HUES6 (cell line): Measurements from ENCODE around the gene NRN1L.
"Not testable (repeated sequence)": the region's sequence is repeated elsewhere in the genome, so short reads cannot be mapped to it uniquely, and the experiment has no call there.

Experiments
- H3K27ac ChIP-seq: 2 replicates; pipeline ENCODE4 v1.7.0; 2013; ENCODE audit warnings: low read depth, mild to moderate bottlenecking, low read length, inconsistent platforms
- H3K27me3 ChIP-seq: 2 replicates; pipeline ENCODE4 v1.6.1; 2013; ENCODE audit warnings: low read length; ENCODE audit not compliant: control insufficient read depth, insufficient read depth
- H3K36me3 ChIP-seq: 2 replicates; pipeline ENCODE4 v1.6.1; 2013; ENCODE audit warnings: low read length; ENCODE audit not compliant: control insufficient read depth, insufficient read depth
- H3K4me1 ChIP-seq: 2 replicates; pipeline ENCODE4 v1.6.1; 2013; ENCODE audit warnings: low read length; ENCODE audit not compliant: control insufficient read depth, insufficient read depth
- H3K4me3 ChIP-seq: 2 replicates; pipeline ENCODE4 v1.5.1; 2013; ENCODE audit warnings: low read depth, low read length
- H3K9ac ChIP-seq: one replicate; pipeline ENCODE4 v1.6.1; 2013; ENCODE audit warnings: mild to moderate bottlenecking, low read length
- H3K9me3 ChIP-seq: 2 replicates; pipeline ENCODE4 v1.6.1; 2013; ENCODE audit warnings: low read depth, low read length; ENCODE audit not compliant: control insufficient read depth, insufficient read depth

The NRN1L gene

DNA sequence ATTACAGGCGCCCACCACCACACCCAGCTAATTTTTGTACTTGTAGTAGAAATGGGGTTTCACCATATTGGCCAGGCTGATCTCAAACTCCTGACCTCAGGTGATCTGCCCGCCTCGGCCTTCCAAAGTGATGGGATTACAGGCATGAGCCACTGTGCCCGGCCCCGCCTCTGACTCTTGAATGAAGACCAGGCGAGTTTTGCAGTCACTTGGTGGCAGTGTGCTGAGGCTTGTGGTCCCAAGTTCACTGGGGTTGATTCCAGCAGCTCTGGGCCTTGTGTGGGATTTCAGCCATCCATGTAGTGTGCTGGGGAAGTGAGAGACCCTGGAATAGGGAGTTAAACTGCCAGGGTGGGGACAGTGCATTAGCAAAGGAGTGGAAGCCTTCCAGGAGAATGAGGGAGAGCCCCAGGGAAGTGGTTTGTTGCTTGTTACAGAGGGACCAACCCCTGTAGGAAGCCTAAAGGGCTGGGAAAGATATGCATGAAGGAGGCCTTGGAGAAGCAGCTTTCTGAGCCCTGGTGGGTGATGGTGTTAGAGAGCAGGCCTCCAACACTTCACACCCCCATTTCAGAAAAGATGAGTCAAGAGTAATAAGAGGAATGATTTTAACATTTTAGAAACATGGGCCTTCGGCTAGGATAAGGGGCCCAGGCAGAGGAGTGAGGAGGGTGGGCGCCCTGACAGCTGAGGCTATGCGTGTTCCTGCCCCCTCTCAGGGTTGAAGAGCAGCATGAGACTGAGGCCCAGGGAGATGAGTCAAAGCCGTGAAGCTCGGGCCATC is 22.9 kb downstream of the NRN1L start:
- Histone ChIP-seq H3K4me3 (no peak overlapping the region), H3K9ac (no peak overlapping the region)

DNA sequence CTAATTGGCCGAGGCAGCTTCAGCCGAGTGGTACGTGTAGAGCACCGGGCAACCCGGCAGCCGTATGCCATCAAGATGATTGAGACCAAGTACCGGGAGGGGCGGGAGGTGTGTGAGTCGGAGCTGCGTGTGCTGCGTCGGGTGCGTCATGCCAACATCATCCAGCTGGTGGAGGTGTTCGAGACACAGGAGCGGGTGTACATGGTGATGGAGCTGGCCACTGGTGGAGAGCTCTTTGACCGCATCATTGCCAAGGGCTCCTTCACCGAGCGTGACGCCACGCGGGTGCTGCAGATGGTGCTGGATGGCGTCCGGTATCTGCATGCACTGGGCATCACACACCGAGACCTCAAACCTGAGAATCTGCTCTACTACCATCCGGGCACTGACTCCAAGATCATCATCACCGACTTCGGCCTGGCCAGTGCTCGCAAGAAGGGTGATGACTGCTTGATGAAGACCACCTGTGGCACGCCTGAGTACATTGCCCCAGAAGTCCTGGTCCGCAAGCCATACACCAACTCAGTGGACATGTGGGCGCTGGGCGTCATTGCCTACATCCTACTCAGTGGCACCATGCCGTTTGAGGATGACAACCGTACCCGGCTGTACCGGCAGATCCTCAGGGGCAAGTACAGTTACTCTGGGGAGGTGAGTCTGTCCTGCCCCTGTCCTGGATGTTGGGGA is 24.5 kb downstream of the NRN1L start:
- Histone ChIP-seq H3K27me3 (no peaks in the 10 kb centered on the region), H3K9ac (no peak overlapping the region), H3K4me3 (no peak overlapping the region), H3K9me3 (no peaks in the 10 kb centered on the region), H3K36me3 (peaks cover 24% of the 10 kb centered on the region), H3K27ac (no peak overlapping the region), H3K4me1 (no peaks in the 10 kb centered on the region)

More for the DNA sequence above, 22.9 kb downstream of the NRN1L start:
- H3K36me3 ChIP-seq = peaks cover 33% of the 10 kb centered on the region
- no peaks in the 10 kb centered on the region for H3K4me1 ChIP-seq
- H3K27me3 ChIP-seq = no peaks in the 10 kb centered on the region
- H3K27ac ChIP-seq = no peak overlapping the region
- no peaks in the 10 kb centered on the region for H3K9me3 ChIP-seq

DNA sequence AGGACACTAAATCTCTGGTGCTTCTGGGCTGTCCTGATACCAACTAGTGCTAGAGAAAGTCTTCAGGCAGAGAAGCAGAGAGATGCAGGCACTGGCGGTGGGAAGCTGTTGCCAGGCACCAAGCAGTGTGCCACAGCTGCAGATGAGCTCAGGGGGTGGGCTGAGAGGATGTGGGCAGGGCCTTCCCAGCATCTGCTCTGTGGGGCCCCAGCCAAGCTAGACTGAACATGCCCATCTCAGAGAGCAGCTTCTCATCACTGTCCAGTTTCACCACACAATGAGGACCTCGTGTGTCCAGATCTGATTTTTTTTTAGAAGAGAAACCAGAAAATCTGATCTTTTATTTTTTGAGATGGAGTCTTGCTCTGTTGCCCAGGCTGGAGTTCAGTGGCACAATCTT is 25.5 kb downstream of the NRN1L start:
- H3K4me1 ChIP-seq = peaks cover 6% of the 10 kb centered on the region
- no peak overlapping the region for H3K4me3 ChIP-seq
- H3K9ac ChIP-seq = no peak overlapping the region
- H3K36me3 ChIP-seq = peaks cover 24% of the 10 kb centered on the region
- H3K27me3 ChIP-seq = no peaks in the 10 kb centered on the region
- no peak overlapping the region for H3K27ac ChIP-seq
- H3K9me3 ChIP-seq = no peaks in the 10 kb centered on the region

DNA sequence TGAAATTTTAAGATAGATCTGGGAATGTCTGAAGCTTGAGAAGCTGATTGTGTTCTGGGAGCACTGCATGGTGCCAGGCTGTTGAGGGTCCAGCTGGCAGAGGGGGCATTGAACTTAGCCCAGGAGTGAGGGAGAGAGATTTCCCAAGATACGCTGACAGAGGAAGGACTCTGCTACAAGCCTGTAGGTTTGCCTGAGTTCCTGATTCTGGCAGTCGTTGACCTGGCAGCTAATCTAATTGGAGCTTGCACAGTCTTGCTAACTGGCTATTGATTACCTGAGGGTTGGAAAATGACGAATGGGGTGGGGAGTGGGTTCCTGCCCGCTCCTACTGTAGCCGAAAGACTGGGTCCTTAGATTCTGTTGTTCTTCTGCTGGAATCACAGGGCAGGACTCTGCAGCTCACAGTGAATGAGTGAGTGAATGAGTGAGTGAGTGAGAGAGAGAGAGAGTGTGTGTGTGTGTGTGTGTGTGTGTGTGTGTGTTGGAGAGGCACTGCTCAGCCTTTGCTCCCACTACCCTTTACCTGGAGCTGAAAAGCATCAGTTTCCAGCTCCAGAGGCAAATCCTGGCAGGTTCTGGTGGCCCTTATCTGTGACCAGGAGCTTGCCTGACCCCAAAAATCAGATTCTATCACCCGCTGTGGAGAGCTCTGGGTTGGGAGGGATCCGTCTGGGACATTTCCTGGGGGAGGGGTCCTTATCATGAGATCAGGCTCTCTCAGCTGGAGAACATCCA is 30.2 kb downstream of the NRN1L start:
- no peaks in the 10 kb centered on the region for H3K9me3 ChIP-seq
- peak overlapping the region; percentile 62 for H3K9ac ChIP-seq
- peak overlapping the region; percentile 12; the same call in 1 of the 2 replicates for H3K27ac ChIP-seq
- H3K36me3 ChIP-seq = peaks cover 22% of the 10 kb centered on the region
- no peaks in the 10 kb centered on the region for H3K27me3 ChIP-seq
- H3K4me3 ChIP-seq = no peak overlapping the region
- H3K4me1 ChIP-seq = peaks cover 32% of the 10 kb centered on the region

DNA sequence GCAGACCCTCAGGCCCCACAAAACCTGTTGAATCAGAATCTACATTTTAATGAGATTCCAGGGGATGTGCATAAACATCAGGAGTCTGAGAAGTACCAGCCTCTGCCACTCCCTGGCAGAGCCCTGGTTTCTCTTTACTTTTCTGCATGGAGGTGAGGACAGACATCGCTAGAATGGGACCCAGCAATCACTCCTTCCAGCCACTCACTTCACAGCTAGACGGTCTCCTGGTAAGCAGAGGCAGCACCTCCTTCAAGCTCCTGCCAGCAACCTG is 30.7 kb downstream of the NRN1L start:
- H3K4me3 ChIP-seq, H3K27ac ChIP-seq, H3K27me3 ChIP-seq, H3K9me3 ChIP-seq: not testable (repeated sequence)
- peak overlapping the region; percentile 62 for H3K9ac ChIP-seq
- peaks cover 19% of the 10 kb centered on the region for H3K36me3 ChIP-seq
- peaks cover 32% of the 10 kb centered on the region for H3K4me1 ChIP-seq

DNA sequence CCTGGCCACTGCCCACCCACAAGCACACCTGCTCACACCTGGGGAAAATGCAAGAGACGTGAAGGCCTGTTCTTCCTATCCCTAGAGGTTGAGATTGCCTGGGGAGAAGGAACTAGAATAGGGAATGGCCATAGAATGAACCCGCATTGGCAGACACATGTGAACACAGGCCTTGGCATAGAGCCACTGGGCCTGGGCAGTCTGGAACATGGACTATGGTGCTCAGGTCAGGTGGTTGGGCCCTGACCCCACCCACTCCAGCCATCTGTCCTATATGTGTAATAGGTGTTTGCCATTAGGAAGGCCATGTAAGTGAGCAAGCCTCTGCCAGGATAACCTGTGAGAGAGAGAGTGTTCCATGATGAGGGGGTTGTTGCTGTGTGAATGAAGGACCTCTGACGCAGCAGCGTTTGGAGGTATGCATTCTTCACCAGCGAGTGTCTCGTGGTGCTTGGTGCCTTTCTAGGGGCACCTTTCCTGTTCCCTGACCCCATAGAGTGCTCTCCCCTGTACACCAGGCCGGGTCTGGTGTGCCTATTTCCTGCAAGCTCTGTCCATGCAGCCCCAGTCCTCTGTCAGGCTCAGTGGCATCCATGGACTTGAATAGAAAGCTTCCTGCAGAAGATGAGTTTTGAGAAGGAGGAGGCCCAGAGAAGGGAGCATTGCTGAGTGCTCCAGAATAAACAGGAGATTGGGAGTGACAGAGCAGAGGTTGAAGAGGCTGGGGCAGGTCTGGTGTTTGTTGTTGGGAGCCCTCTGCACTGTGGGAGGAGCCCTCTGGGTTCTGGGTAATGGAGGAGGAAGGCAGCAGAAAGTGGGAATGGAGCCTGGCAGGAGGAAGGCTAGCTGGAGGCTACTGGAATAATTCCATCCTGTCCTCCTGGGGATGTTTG is 31.4 kb downstream of the NRN1L start:
- no peak overlapping the region for H3K27ac ChIP-seq

DNA sequence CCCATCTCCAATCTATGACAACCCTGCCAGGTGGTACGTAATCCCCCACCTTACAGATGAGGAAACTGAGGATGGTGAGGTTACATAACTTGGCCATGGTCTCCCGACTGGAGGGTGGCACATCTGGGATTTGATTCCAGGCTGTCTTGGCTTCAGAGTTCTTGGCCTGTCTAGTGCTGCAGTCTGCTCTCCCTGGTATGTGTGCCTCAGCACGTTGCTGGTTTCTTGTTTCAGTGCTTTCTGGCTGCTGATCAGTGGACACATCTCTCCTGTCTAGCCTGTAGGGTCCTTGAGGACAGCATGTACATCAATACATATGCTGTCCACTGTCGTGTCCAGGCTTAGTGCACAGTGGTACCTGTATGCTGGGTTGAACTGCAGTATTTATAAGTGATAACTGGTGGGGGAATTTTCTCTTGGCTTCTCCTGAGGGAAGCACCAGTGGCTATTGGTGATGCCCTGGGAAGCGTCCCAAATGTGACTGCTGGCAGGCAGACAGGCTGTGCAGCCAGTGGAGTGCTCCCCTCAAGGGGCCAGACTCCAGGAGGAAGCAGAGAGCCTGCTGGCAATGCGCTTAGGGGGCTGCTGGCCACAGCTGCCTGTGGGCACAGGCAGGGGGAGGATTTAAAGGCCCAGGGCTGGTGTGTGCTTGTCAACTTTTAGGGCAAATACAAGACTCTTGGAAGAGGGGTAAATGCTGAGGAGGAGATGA is 32.6 kb downstream of the NRN1L start:
- Histone ChIP-seq H3K27me3 (no peaks in the 10 kb centered on the region), H3K4me1 (peaks cover 32% of the 10 kb centered on the region), H3K36me3 (peaks cover 13% of the 10 kb centered on the region), H3K9me3 (no peaks in the 10 kb centered on the region), H3K9ac (no peak overlapping the region), H3K27ac (peak overlapping the region; percentile 9; the same call in 1 of the 2 replicates), H3K4me3 (no peak overlapping the region)

More for the DNA sequence above, 31.4 kb downstream of the NRN1L start:
- no peak overlapping the region for H3K4me3 ChIP-seq
- H3K36me3 ChIP-seq = peaks cover 19% of the 10 kb centered on the region
- no peaks in the 10 kb centered on the region for H3K9me3 ChIP-seq
- peaks cover 32% of the 10 kb centered on the region for H3K4me1 ChIP-seq
- H3K9ac ChIP-seq = peak overlapping the region; percentile 34
- no peaks in the 10 kb centered on the region for H3K27me3 ChIP-seq

DNA sequence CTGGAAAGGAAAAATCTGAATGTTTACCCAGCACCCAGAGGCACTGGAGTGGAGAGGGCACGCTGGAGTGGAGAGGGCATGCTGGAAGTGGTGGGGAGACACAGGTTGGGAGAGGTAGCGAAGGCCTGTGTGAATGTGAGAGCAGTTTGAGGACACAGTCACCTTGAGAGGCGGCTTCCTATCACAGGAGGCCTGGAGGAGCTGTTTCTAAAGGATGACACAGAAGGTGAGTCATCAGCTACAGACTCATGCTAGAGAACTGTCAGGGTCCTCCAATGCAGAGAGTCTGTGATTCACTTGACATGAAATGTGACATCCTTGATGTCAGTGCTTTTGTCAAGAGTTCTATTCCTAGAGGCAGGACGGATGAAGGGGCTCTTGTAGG is 33.2 kb downstream of the NRN1L start:
- Histone ChIP-seq H3K4me3 (no peak overlapping the region), H3K36me3 (peaks cover 13% of the 10 kb centered on the region), H3K4me1 (peaks cover 32% of the 10 kb centered on the region), H3K27me3 (no peaks in the 10 kb centered on the region), H3K9me3 (no peaks in the 10 kb centered on the region), H3K27ac (peak overlapping the region; percentile 9; the same call in 1 of the 2 replicates), H3K9ac (no peak overlapping the region)

DNA sequence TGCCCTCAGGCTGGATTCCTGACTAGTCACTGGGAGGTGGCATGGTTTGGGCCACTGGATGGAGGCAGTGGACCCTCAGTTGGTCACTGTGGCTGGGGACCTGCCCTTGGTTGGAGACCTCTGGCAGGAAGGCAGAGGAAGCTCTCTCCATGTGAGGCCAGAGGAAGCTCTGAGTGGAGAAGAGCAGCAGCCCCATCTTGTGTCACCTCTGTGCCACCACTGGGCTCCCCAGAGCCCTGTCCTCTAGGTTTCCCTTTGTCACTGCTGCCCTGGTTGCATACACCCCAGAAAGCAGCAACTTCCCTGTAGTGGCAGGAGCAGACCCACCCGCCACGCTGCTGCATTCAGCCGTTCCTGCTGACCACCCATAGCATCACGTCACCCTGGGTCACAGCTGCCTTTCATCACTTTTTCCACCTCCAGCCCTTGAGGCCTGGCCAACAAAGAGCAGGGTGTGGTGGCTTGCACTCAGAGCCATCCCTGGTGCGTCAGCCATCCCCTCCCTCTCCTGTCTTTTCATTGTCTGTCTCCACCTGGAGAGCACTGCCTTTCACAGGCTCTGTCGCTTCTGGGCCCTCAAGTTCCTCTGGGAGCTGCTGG is 35.0 kb downstream of the NRN1L start:
- Histone ChIP-seq H3K4me1 (peaks cover 30% of the 10 kb centered on the region), H3K4me3 (no peak overlapping the region), H3K27ac (no peak overlapping the region), H3K9me3 (no peaks in the 10 kb centered on the region), H3K9ac (peak overlapping the region; percentile 32), H3K36me3 (peaks cover 20% of the 10 kb centered on the region), H3K27me3 (no peaks in the 10 kb centered on the region)

DNA sequence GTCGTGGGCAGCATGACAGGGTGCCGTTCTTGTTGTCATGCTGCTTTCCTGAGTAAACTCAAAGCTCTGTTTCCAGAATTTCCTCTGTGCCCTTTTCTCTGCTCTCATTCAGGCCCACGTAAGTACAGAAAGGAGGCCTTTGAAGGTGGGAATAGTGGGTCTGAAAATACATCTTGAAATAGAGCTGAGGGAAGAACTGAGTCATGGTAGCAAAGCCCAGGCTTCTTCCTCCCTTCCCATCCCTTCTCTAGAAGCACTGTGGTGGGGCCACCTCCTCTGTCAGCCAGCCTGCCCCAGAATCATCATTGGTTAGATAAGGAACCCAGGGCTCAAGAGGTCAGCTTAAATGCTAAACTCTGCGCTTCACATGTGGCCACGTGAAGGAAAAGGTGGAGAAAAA is 37.5 kb downstream of the NRN1L start:
- Histone ChIP-seq H3K4me1 (peaks cover 17% of the 10 kb centered on the region), H3K27me3 (no peaks in the 10 kb centered on the region), H3K9ac (no peak overlapping the region), H3K4me3 (no peak overlapping the region), H3K36me3 (peaks cover 18% of the 10 kb centered on the region), H3K9me3 (no peaks in the 10 kb centered on the region), H3K27ac (no peak overlapping the region)
